Forelimb muscle (tissue), 1 donor: ENCODE measurements around the gene FOXA3. TPM values are rescaled to one million over a fixed set of nuclear protein-coding genes. Genes with fewer than 3 reads are reported as not detected.

Source experiments
- DNase-seq: peaks from one replicate; pipeline ENCODE4 v3.0.0-alpha.2; 2013; ENCODE audit warnings: low read depth
- polyA plus RNA-seq: library from polyadenylated mRNA; unstranded; fragments of 120-200 nt; gene quantifications from one replicate; pipeline ENCODE4 v1.2.1, GENCODE V29; 2013; ENCODE audit not compliant: insufficient read length

Gene FOXA3
- polyA plus RNA-seq, 1 donor = not detected

DNA sequence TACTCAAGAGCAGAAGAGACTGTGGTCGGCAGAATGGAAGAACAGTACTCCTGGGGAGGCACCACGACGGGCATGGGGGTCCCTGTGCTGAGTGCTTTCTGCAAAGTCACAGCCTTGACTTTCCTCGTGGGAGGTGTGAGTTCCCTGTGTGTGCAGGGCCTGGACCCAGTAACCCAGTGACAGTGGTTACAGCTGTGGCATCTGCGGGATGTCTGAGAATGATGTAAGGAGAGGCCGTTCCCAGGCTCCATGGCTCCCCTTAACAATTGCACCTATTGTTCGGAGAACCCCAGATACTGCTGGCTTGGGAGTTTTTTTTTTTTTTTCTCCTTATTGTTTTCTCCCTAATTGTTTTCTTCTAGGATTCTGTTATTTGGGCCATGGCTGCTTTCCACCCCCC is 55.6 kb downstream of the FOXA3 start:
- no peak for DNase-seq

DNA sequence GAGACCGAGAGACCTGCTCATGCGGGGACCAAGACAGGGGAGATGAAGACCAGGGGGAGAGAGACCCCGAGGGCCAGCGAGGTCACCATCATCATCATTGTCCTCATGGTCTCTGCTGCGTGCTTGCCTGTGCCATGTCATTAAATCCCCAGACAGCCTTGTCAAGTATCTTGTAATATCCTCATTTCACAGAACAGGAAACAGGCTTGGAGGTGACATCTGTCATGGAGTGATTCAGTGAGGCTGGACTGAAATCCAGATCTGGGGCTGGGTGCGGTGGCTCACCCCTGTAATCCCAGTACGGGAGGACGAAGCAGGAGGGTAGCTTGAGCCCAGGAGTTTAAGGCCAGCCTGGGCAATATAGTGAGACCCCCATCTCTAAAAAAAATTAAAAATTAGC is 56.3 kb downstream of the FOXA3 start:
- no peak for DNase-seq

DNA sequence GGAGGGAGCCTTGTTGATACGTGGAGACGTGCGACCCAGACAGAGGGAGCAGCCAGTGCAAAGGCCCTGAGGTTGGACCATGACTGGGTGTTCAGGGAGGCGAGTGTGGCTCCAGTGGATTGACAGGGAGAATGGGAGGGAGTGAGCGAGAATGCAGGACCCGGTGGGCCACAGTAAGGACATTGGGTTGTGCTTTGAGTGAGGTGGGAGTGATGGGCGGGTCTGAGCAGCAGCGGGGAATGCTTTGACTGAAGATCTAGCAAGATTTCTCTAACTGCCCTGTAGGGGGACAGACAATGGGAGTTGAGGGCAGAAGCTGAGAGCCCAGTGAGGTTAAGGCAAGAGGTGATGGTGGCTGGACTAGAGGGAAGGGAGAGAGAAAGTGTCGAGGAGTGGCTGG is 58.2 kb downstream of the FOXA3 start:
- DNase-seq = no peak

Other genes with a start within 250 kb of the FOXA3 start
- gene EML2, start 224.9 kb upstream of the FOXA3 start, polyA plus RNA-seq = 8.9 TPM
- 0.15 TPM for gene GIPR, start 196.1 kb upstream of the FOXA3 start, polyA plus RNA-seq
- gene SNRPD2, start 172.4 kb upstream of the FOXA3 start, polyA plus RNA-seq = 268 TPM
- 4.4 TPM for gene QPCTL, start 171.7 kb upstream of the FOXA3 start, polyA plus RNA-seq
- 13.5 TPM for gene FBXO46, start 133.4 kb upstream of the FOXA3 start, polyA plus RNA-seq
- not detected for gene MEIOSIN, start 130.9 kb upstream of the FOXA3 start, polyA plus RNA-seq
- 19.0 TPM for gene SIX5, start 95.1 kb upstream of the FOXA3 start, polyA plus RNA-seq
- gene DMPK, start 81.8 kb upstream of the FOXA3 start, polyA plus RNA-seq = 382 TPM
- gene DMWD, start 71.5 kb upstream of the FOXA3 start, polyA plus RNA-seq = 46.3 TPM
- not detected for gene RSPH6A, start 49.0 kb upstream of the FOXA3 start, polyA plus RNA-seq
- 34.5 TPM for gene SYMPK, start 1.2 kb upstream of the FOXA3 start, polyA plus RNA-seq
- 17.3 TPM for gene IRF2BP1, start 21.8 kb downstream of the FOXA3 start, polyA plus RNA-seq
- gene MYPOP, start 38.3 kb downstream of the FOXA3 start, polyA plus RNA-seq = 4.9 TPM
- not detected for gene NANOS2, start 50.5 kb downstream of the FOXA3 start, polyA plus RNA-seq
- 3.6 TPM for gene NOVA2, start 109.5 kb downstream of the FOXA3 start, polyA plus RNA-seq
- 6.9 TPM for gene CCDC61, start 131.1 kb downstream of the FOXA3 start, polyA plus RNA-seq
- 0.85 TPM for gene PGLYRP1, start 158.7 kb downstream of the FOXA3 start, polyA plus RNA-seq
- gene IGFL4, start 176.7 kb downstream of the FOXA3 start, polyA plus RNA-seq = 5.1 TPM